ENCODE data around the gene LMF1.

LMF1 gene

DNA sequence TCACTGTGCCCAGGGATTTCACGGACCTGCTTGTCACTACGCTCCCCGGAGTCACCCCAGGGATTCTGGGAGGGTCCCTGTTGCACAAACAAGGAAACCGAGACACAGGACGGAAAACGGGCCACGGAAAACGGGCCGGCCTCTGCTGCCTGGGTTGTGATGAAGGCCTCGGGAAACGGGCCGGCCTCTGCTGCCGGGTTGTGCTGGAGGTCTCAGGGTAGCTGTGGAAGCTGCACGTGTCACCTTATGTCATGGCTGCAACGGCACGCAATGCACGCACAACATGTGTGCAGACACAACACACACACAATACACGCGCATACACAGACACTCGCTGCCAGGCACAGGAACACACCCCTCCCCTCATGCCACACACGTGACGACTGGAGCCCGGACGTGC, 143.3 kb downstream of the LMF1 start:
- Histone ChIP-seq H4K20me1 (ENCODE audit: control insufficient read depth, insufficient read depth, low read depth, low read length) (no peaks in the 10 kb centered on the region), H3K36me3 (ENCODE audit: control insufficient read depth, low read length) (no peaks in the 10 kb centered on the region), H3K4me2 (ENCODE audit: low read length) (no peak overlapping the region), H3K4me1 (ENCODE audit: control insufficient read depth, low read length) (no peaks in the 10 kb centered on the region), H3K9me2 (replicated peaks; ENCODE audit: control insufficient read depth, low read length) (no peaks in the 10 kb centered on the region), H3K4me3 (ENCODE audit: low read length) (no peak overlapping the region), H3K27ac (ENCODE audit: low read depth, low read length) (no peak overlapping the region), H3K79me2 (ENCODE audit: control insufficient read depth, low read length) (no peaks in the 10 kb centered on the region), H3K27me3 (ENCODE audit: control insufficient read depth, low read length) (no peaks in the 10 kb centered on the region), H3F3A (ENCODE audit: control insufficient read depth, insufficient read depth) (no peaks in the 10 kb centered on the region), H3K9me3 (ENCODE audit: control insufficient read depth, insufficient read depth, low read length) (no peaks in the 10 kb centered on the region)
- no peak for TF ChIP-seq EZH2phosphoT487 (IDR thresholded peaks at IDR 0.05; ENCODE audit: borderline replicate concordance, low read length)

- peaks cover under 1% of the 10 kb centered on the region for H3K4me1 ChIP-seq (ENCODE audit: control insufficient read depth, low read length)
- H3F3A ChIP-seq (ENCODE audit: control insufficient read depth, insufficient read depth), result no peaks in the 10 kb centered on the region
- H3K79me2 ChIP-seq (ENCODE audit: control insufficient read depth, low read length), result no peaks in the 10 kb centered on the region
- no peak overlapping the region for H3K4me3 ChIP-seq (ENCODE audit: low read length)
- no peaks in the 10 kb centered on the region for H3K27me3 ChIP-seq (ENCODE audit: control insufficient read depth, low read length)
- H3K4me2 ChIP-seq (ENCODE audit: low read length), result no peak overlapping the region
- TF ChIP-seq EZH2phosphoT487 (IDR thresholded peaks at IDR 0.05; ENCODE audit: borderline replicate concordance, low read length), result no peak
- TF ChIP-seq, protein P1, sequence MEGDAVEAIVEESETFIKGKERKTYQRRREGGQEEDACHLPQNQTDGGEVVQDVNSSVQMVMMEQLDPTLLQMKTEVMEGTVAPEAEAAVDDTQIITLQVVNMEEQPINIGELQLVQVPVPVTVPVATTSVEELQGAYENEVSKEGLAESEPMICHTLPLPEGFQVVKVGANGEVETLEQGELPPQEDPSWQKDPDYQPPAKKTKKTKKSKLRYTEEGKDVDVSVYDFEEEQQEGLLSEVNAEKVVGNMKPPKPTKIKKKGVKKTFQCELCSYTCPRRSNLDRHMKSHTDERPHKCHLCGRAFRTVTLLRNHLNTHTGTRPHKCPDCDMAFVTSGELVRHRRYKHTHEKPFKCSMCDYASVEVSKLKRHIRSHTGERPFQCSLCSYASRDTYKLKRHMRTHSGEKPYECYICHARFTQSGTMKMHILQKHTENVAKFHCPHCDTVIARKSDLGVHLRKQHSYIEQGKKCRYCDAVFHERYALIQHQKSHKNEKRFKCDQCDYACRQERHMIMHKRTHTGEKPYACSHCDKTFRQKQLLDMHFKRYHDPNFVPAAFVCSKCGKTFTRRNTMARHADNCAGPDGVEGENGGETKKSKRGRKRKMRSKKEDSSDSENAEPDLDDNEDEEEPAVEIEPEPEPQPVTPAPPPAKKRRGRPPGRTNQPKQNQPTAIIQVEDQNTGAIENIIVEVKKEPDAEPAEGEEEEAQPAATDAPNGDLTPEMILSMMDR (IDR thresholded peaks at IDR 0.05; ENCODE audit: low read depth, low read length, poor library complexity, severe bottlenecking), result no peak
- no peaks in the 10 kb centered on the region for H3K9me2 ChIP-seq (replicated peaks; ENCODE audit: control insufficient read depth, low read length)
- H3K9me3 ChIP-seq (ENCODE audit: control insufficient read depth, insufficient read depth, low read length), result no peaks in the 10 kb centered on the region
- H3K27ac ChIP-seq (ENCODE audit: low read depth, low read length), result no peak overlapping the region
- H3K36me3 ChIP-seq (ENCODE audit: control insufficient read depth, low read length), result no peaks in the 10 kb centered on the region
- no peaks in the 10 kb centered on the region for H4K20me1 ChIP-seq (ENCODE audit: control insufficient read depth, insufficient read depth, low read depth, low read length)
Observed at GRCh38 chr16:825341-826061, 145.3 kb downstream of the LMF1 start.

GRCh38 chr16:824601-825000, 146.2 kb downstream of the LMF1 start:
- Histone ChIP-seq H4K20me1 (ENCODE audit: control insufficient read depth, insufficient read depth, low read depth, low read length) (no peaks in the 10 kb centered on the region), H3K36me3 (ENCODE audit: control insufficient read depth, low read length) (no peaks in the 10 kb centered on the region), H3K4me1 (ENCODE audit: control insufficient read depth, low read length) (peaks cover 10% of the 10 kb centered on the region), H3F3A (ENCODE audit: control insufficient read depth, insufficient read depth) (no peaks in the 10 kb centered on the region), H3K27me3 (ENCODE audit: control insufficient read depth, low read length) (peaks cover 3% of the 10 kb centered on the region), H3K9me3 (ENCODE audit: control insufficient read depth, insufficient read depth, low read length) (no peaks in the 10 kb centered on the region), H3K4me3 (ENCODE audit: low read length) (no peak overlapping the region), H3K9me2 (replicated peaks; ENCODE audit: control insufficient read depth, low read length) (no peaks in the 10 kb centered on the region), H3K79me2 (ENCODE audit: control insufficient read depth, low read length) (no peaks in the 10 kb centered on the region), H3K27ac (ENCODE audit: low read depth, low read length) (no peak overlapping the region), H3K4me2 (ENCODE audit: low read length) (no peak overlapping the region)
- TF ChIP-seq, protein P1 (IDR thresholded peaks at IDR 0.05; ENCODE audit: low read depth, low read length, poor library complexity, severe bottlenecking), result no peak
- TF ChIP-seq EZH2phosphoT487 (IDR thresholded peaks at IDR 0.05; ENCODE audit: borderline replicate concordance, low read length), result no peak

- peaks cover 14% of the 10 kb centered on the region for H3K4me1 ChIP-seq (ENCODE audit: control insufficient read depth, low read length)
- TF ChIP-seq EZH2phosphoT487 (IDR thresholded peaks at IDR 0.05; ENCODE audit: borderline replicate concordance, low read length), result no peak
- TF ChIP-seq, protein P1 (IDR thresholded peaks at IDR 0.05; ENCODE audit: low read depth, low read length, poor library complexity, severe bottlenecking), result no peak
- H3K4me3 ChIP-seq (ENCODE audit: low read length), result no peak overlapping the region
- H3K9me2 ChIP-seq (replicated peaks; ENCODE audit: control insufficient read depth, low read length), result no peaks in the 10 kb centered on the region
- no peaks in the 10 kb centered on the region for H3K36me3 ChIP-seq (ENCODE audit: control insufficient read depth, low read length)
- peaks cover 7% of the 10 kb centered on the region for H3K27me3 ChIP-seq (ENCODE audit: control insufficient read depth, low read length)
- no peaks in the 10 kb centered on the region for H3K9me3 ChIP-seq (ENCODE audit: control insufficient read depth, insufficient read depth, low read length)
- no peaks in the 10 kb centered on the region for H4K20me1 ChIP-seq (ENCODE audit: control insufficient read depth, insufficient read depth, low read depth, low read length)
- no peak overlapping the region for H3K4me2 ChIP-seq (ENCODE audit: low read length)
- H3K79me2 ChIP-seq (ENCODE audit: control insufficient read depth, low read length), result no peaks in the 10 kb centered on the region
- no peak overlapping the region for H3K27ac ChIP-seq (ENCODE audit: low read depth, low read length)
- H3F3A ChIP-seq (ENCODE audit: control insufficient read depth, insufficient read depth), result no peaks in the 10 kb centered on the region
Observed at GRCh38 chr16:824194-824593, 146.6 kb downstream of the LMF1 start.

Data from DOHH2 (cell line).